Neural cell (in vitro differentiated cells): ENCODE results near the gene NTRK1.

Experiments used
- POLR2AphosphoS5 ChIP-seq: IDR thresholded peaks from 2 replicates; pipeline ENCODE4 v1.6.1; 2012
- SMC3 ChIP-seq: fragments of 450-650 bp; conservative IDR thresholded peaks from 2 replicates; pipeline ENCODE4 v1.6.1; 2014; ENCODE audit warnings: antibody characterized with exemption, mild to moderate bottlenecking, moderate library complexity; ENCODE audit not compliant: poor library complexity
- TF ChIP-seq, protein P1 (sequence below): fragments of 450-650 bp; IDR thresholded peaks from 2 replicates; pipeline ENCODE4 v1.5.1; 2014; ENCODE audit warnings: antibody characterized with exemption, mild to moderate bottlenecking, moderate library complexity; ENCODE audit not compliant: poor library complexity, severe bottlenecking

DNA sequence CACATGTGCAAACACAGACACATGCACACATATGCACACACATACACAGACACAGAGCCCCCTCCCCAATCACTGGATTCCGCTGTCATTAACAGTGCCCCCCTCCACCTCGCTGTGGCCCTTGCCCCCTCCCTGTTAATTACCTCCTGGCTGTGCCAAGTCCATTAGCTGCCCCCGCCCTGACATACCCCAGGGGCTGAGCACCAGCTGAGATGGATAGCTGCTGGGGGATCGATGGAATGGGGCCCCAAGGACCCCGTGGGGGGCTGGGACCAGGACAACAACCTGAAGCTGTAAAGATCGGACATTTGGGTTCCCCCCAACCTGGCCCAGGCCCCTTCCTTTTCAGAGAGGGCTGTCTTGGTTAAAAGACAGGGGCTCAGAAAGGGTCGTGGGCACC, 23.3 kb downstream of the NTRK1 start:
- TF ChIP-seq SMC3 (no peak), POLR2AphosphoS5 (no peak)
- TF ChIP-seq, protein P1, sequence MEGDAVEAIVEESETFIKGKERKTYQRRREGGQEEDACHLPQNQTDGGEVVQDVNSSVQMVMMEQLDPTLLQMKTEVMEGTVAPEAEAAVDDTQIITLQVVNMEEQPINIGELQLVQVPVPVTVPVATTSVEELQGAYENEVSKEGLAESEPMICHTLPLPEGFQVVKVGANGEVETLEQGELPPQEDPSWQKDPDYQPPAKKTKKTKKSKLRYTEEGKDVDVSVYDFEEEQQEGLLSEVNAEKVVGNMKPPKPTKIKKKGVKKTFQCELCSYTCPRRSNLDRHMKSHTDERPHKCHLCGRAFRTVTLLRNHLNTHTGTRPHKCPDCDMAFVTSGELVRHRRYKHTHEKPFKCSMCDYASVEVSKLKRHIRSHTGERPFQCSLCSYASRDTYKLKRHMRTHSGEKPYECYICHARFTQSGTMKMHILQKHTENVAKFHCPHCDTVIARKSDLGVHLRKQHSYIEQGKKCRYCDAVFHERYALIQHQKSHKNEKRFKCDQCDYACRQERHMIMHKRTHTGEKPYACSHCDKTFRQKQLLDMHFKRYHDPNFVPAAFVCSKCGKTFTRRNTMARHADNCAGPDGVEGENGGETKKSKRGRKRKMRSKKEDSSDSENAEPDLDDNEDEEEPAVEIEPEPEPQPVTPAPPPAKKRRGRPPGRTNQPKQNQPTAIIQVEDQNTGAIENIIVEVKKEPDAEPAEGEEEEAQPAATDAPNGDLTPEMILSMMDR, result no peak
